Left ventricle myocardium inferior (tissue), 1 donor: ENCODE results near the gene BET1. TPM values are rescaled to one million over a fixed set of nuclear protein-coding genes. Genes with fewer than 3 reads are reported as not detected.
A peak's percentile ranks its signal among the peaks of the same experiment; 100 is the strongest.

Source experiments
- DNase-seq: peaks from one replicate; pipeline ENCODE4 v3.0.0-alpha.2; 2020
- H3K27ac ChIP-seq: fragments of 200-600 bp; replicated peaks from 2 replicates; pipeline ENCODE4 v1.8.0; 2021
- H3K27me3 ChIP-seq: fragments of 200-600 bp; 2 replicates; pipeline ENCODE4 v1.8.0; 2021; ENCODE audit warnings: low read depth
- H3K36me3 ChIP-seq: fragments of 200-600 bp; 2 replicates; pipeline ENCODE4 v1.8.0; 2021
- H3K4me1 ChIP-seq: fragments of 200-600 bp; 2 replicates; pipeline ENCODE4 v1.8.0; 2021
- H3K4me3 ChIP-seq: fragments of 200-600 bp; 2 replicates; pipeline ENCODE4 v1.8.0; 2021; ENCODE audit warnings: mild to moderate bottlenecking, moderate library complexity
- H3K9me3 ChIP-seq: fragments of 200-600 bp; replicated peaks from 2 replicates; pipeline ENCODE4 v1.8.0; 2021
- intact Hi-C: fragments of 100-400 bp; cut with micrococcal nuclease; formaldehyde crosslinking; loops from one replicate; pipeline ENCODE4 v1.11.0; 2022
- total RNA-seq: library from RNA; stranded (reverse); fragmentation: NEBNext Ultra II Directional; extraction: Animal tissue kit (Norgen Biotek cat#: 25700); gene quantifications from one replicate; pipeline ENCODE4 v1.2.1, GENCODE V29; 2021
- TF ChIP-seq, protein P1 (sequence below): fragments of 200-600 bp; IDR thresholded peaks from 2 replicates; pipeline ENCODE4 v1.8.0; 2021; ENCODE audit warnings: antibody characterized with exemption, mild to moderate bottlenecking, borderline replicate concordance
- donor health status: DM: no; HTN: yes; CAD: no; lungs with severe emphysema.

Gene BET1
- total RNA-seq, 1 donor from 2014 or later: 14.5 TPM

- no peak for DNase-seq
- Histone ChIP-seq H3K9me3 (no peaks in the 10 kb centered on the region), H3K27ac (no peak overlapping the region), H3K27me3 (no peaks in the 10 kb centered on the region), H3K36me3 (no peaks in the 10 kb centered on the region), H3K4me3 (no peak overlapping the region), H3K4me1 (peaks cover 6% of the 10 kb centered on the region)
- TF ChIP-seq, protein P1, sequence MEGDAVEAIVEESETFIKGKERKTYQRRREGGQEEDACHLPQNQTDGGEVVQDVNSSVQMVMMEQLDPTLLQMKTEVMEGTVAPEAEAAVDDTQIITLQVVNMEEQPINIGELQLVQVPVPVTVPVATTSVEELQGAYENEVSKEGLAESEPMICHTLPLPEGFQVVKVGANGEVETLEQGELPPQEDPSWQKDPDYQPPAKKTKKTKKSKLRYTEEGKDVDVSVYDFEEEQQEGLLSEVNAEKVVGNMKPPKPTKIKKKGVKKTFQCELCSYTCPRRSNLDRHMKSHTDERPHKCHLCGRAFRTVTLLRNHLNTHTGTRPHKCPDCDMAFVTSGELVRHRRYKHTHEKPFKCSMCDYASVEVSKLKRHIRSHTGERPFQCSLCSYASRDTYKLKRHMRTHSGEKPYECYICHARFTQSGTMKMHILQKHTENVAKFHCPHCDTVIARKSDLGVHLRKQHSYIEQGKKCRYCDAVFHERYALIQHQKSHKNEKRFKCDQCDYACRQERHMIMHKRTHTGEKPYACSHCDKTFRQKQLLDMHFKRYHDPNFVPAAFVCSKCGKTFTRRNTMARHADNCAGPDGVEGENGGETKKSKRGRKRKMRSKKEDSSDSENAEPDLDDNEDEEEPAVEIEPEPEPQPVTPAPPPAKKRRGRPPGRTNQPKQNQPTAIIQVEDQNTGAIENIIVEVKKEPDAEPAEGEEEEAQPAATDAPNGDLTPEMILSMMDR: no peak
- intact Hi-C loops: no loop called here
Measured at GRCh38 chr7:93984024-93984423, 20.1 kb downstream of the BET1 start.

DNA sequence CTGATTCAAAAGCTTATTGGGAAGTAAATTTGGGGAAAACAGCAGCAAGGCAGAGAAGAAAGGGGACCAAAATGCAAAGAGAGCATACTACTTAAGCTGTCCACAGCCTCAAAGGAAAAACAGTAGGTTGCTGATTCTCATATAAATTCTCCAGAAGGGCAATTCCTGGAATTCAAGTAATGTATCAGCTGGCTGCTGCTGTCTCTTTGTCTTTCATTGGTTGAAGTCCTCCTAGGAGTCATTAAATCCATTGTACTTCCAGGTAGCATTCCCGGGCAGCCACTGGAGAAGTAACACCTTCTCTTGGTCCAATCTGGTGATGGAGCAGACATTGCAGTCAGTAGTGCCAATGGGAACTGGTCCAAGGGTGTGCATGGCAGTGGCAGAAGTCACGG lies 22.7 kb downstream of the BET1 start:
- no peak for DNase-seq
- no peaks in the 10 kb centered on the region for H3K36me3 ChIP-seq
- H3K27ac ChIP-seq: no peak overlapping the region

DNA sequence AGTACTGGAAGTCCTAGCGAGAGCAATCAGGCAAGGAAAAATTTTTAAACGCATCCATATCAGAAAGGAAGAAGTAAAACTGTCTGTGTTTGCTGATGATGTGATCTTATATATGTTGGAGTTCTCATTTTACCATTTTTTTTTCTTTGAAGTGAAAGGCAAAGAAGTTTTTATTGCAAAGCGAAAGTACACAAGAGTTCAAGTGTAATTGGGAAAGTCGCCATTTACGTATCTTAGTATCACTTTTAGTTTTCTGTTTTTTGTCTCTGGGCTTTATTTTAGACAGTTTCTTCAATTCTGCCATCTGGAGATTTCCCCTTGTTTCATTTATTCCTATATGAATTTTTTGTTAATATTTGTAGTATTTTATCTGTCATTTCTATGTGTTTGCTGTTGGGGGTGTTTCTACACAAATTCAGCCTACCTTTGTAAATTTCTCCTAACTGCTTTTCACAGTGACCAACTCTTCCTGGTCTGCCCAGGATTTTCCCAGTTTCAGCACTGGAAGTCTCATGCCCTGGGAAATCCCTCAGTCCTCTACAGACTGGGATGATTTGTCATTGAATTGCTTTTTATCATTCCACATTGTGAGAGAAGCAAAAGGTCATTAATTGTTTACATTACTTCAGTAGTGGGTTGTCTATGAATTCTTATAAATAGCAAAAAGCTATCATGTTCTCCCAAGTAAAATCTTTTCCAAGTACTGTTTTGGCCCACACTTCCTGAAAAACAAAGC lies 23.2 kb downstream of the BET1 start:
- TF ChIP-seq, protein P1: no peak
- Histone ChIP-seq H3K4me3 (peak overlapping the region; percentile 4), H3K36me3 (no peaks in the 10 kb centered on the region), H3K27ac (peak overlapping the region; percentile 44), H3K4me1 (peaks cover 6% of the 10 kb centered on the region), H3K27me3 (no peaks in the 10 kb centered on the region), H3K9me3 (no peaks in the 10 kb centered on the region)
- intact Hi-C loops: no loop called here
- no peak for DNase-seq

More for the DNA sequence above, 22.7 kb downstream of the BET1 start:
- TF ChIP-seq, protein P1: no peak
- intact Hi-C loops: no loop called here
- Histone ChIP-seq H3K9me3 (no peaks in the 10 kb centered on the region), H3K27me3 (no peaks in the 10 kb centered on the region), H3K4me1 (peaks cover 6% of the 10 kb centered on the region), H3K4me3 (no peak overlapping the region)

- Histone ChIP-seq H3K9me3 (no peaks in the 10 kb centered on the region), H3K4me3 (no peak overlapping the region), H3K27me3 (no peaks in the 10 kb centered on the region), H3K36me3 (no peaks in the 10 kb centered on the region), H3K27ac (no peak overlapping the region), H3K4me1 (peaks cover 6% of the 10 kb centered on the region)
- TF ChIP-seq, protein P1: no peak
- intact Hi-C loops: no loop called here
- no peak for DNase-seq
Measured at GRCh38 chr7:93977211-93977950, 26.8 kb downstream of the BET1 start.

GRCh38 chr7:93973134-93973533 lies 31.0 kb downstream of the BET1 start:
- intact Hi-C loops: no loop called here
- no peaks in the 10 kb centered on the region for H3K9me3 ChIP-seq
- H3K4me1 ChIP-seq: no peaks in the 10 kb centered on the region
- peak overlapping the region; percentile 3 for H3K27ac ChIP-seq
- no peak overlapping the region for H3K4me3 ChIP-seq
- no peaks in the 10 kb centered on the region for H3K36me3 ChIP-seq
- no peaks in the 10 kb centered on the region for H3K27me3 ChIP-seq
- TF ChIP-seq, protein P1: no peak
- DNase-seq: no peak
